Mesenchymal stem cell (in vitro differentiated cells and primary cell): ENCODE data around the gene EEFSEC.
A peak's percentile ranks its signal among the peaks of the same experiment; 100 is the strongest.

ENCODE experiments used
- DNase-seq: peaks from one replicate; pipeline ENCODE4 v3.0.0-alpha.2; 2013
- H2AFZ ChIP-seq: one replicate; pipeline ENCODE4 v1.6.1; 2013; ENCODE audit warnings: low read depth, mild to moderate bottlenecking, control low read depth, inconsistent platforms, low read length, moderate library complexity
- H2AK5ac ChIP-seq: 2 replicates; pipeline ENCODE4 v1.6.1; 2013; ENCODE audit warnings: low read length, moderate library complexity, mild to moderate bottlenecking, inconsistent platforms; ENCODE audit not compliant: severe bottlenecking
- H2BK120ac ChIP-seq: one replicate; pipeline ENCODE4 v1.6.1; 2013; ENCODE audit warnings: low read depth, mild to moderate bottlenecking, inconsistent platforms, low read length, moderate library complexity
- H2BK12ac ChIP-seq, 2 experiments: one replicate each; pipeline ENCODE4 v1.6.1; 2013; ENCODE audit warnings: inconsistent platforms in 2 of 2, low read length in 2 of 2, mild to moderate bottlenecking in 2 of 2, moderate library complexity in 2 of 2, control low read depth in 1 of 2
- H2BK15ac ChIP-seq: one replicate; pipeline ENCODE4 v1.6.1; 2013; ENCODE audit warnings: mild to moderate bottlenecking, low read depth, inconsistent platforms; ENCODE audit not compliant: poor library complexity, severe bottlenecking
- H2BK5ac ChIP-seq: 2 replicates; pipeline ENCODE4 v1.6.1; 2013; ENCODE audit warnings: low read depth, mild to moderate bottlenecking, low read length, control low read depth, inconsistent platforms; ENCODE audit not compliant: poor library complexity, severe bottlenecking
- H3K14ac ChIP-seq, 2 experiments: one replicate each; pipeline ENCODE4 v1.6.1; 2013; ENCODE audit warnings: inconsistent platforms in 2 of 2, low read length in 2 of 2, control low read depth in 1 of 2, mild to moderate bottlenecking in 1 of 2, moderate library complexity in 1 of 2
- H3K18ac ChIP-seq, 2 experiments: one replicate each; pipeline ENCODE4 v1.6.1; 2013; ENCODE audit warnings: inconsistent platforms in 2 of 2, low read length in 2 of 2, control low read depth in 1 of 2, low read depth in 1 of 2, mild to moderate bottlenecking in 1 of 2
- H3K23ac ChIP-seq, 2 experiments: one replicate each; pipeline ENCODE4 v1.6.1; 2013; ENCODE audit warnings: inconsistent platforms in 2 of 2, low read length in 2 of 2, mild to moderate bottlenecking in 2 of 2, moderate library complexity in 2 of 2, control low read depth in 1 of 2
- H3K27ac ChIP-seq: 2 replicates; pipeline ENCODE4 v1.5.1; 2013; ENCODE audit warnings: mild to moderate bottlenecking, moderate library complexity, low read length, control low read depth, inconsistent platforms; ENCODE audit not compliant: poor library complexity, severe bottlenecking
- H3K27me3 ChIP-seq, 2 experiments: 2 replicates each; pipeline versions ENCODE4 v1.6.1 to v1.7.0; 2013; ENCODE audit warnings: low read length in 2 of 2, mild to moderate bottlenecking in 2 of 2, moderate library complexity in 2 of 2, control low read depth in 1 of 2, inconsistent platforms in 1 of 2; ENCODE audit not compliant: control insufficient read depth in 1 of 2, insufficient read depth in 1 of 2
- H3K36me3 ChIP-seq, 2 experiments: 2 replicates each; pipeline versions ENCODE4 v1.6.1 to v1.7.0; 2013; ENCODE audit warnings: low read length in 2 of 2, control low read depth in 1 of 2, inconsistent platforms in 1 of 2, low read depth in 1 of 2, mild to moderate bottlenecking in 1 of 2; ENCODE audit not compliant: insufficient read depth in 2 of 2, control insufficient read depth in 1 of 2
- H3K4ac ChIP-seq, 2 experiments: one replicate each; pipeline ENCODE4 v1.6.1; 2013; ENCODE audit warnings: inconsistent platforms in 2 of 2, low read length in 2 of 2, mild to moderate bottlenecking in 2 of 2, moderate library complexity in 2 of 2, control low read depth in 1 of 2, low read depth in 1 of 2
- H3K4me1 ChIP-seq: 2 replicates; pipeline ENCODE4 v1.6.1; 2013; ENCODE audit warnings: low read depth, low read length, control low read depth; ENCODE audit not compliant: control insufficient read depth, insufficient read depth
- H3K4me2 ChIP-seq: 2 replicates; pipeline ENCODE4 v1.6.1; 2013; ENCODE audit warnings: low read length, mild to moderate bottlenecking, inconsistent platforms; ENCODE audit not compliant: poor library complexity, severe bottlenecking
- H3K4me3 ChIP-seq, 2 experiments: 2 replicates each; pipeline versions ENCODE4 v1.5.1 to v1.7.0; 2013; ENCODE audit warnings: low read length in 2 of 2, mild to moderate bottlenecking in 2 of 2, control low read depth in 1 of 2, low read depth in 1 of 2; ENCODE audit not compliant: insufficient read depth in 1 of 2
- H3K79me1 ChIP-seq: replicated peaks from 2 replicates; pipeline ENCODE4 v1.6.1; 2013; ENCODE audit warnings: mild to moderate bottlenecking, control low read depth, low read length, inconsistent platforms; ENCODE audit not compliant: poor library complexity, severe bottlenecking
- H3K9ac ChIP-seq: 2 replicates; pipeline ENCODE4 v1.7.0; 2013; ENCODE audit warnings: mild to moderate bottlenecking, low read length, moderate library complexity
- H3K9me3 ChIP-seq: 2 replicates; pipeline ENCODE4 v1.7.0; 2013; ENCODE audit warnings: mild to moderate bottlenecking, low read length; ENCODE audit not compliant: control insufficient read depth
- H4K8ac ChIP-seq: one replicate; pipeline ENCODE4 v1.6.1; 2013; ENCODE audit warnings: inconsistent platforms, mild to moderate bottlenecking, low read length, moderate library complexity
- H4K91ac ChIP-seq: one replicate; pipeline ENCODE4 v1.6.1; 2013; ENCODE audit warnings: mild to moderate bottlenecking, low read length, inconsistent platforms
- WGBS: methylation state at CpG from one replicate; pipeline ENCODE4 v1.1.7; 2013; ENCODE audit warnings: mixed read lengths; 5-methylcytosine and 5-hydroxymethylcytosine counted together

EEFSEC gene

DNA sequence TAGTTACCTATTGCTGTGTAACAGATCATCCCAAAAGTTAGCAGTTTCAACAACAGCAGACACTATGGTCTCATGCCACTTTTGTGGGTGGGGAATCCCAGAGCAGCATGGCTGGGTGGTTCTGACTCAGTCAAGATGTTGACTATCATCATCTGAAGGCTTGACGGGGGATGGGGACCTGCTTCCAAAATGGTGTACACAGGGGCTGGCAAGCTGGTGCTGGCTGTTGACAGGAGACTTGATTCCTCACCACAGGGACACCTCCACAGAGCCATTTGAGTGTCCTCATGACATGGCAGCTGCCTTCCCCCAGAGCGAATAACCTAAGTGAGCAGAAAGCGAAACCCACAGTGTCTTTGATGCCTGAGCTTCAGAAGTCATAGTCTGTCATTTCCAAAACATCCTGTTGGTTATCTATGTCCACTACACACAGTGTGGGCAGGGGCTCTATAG, 294.3 kb downstream of the EEFSEC start:
- no peak overlapping the region for H3K4me2 ChIP-seq
- no peak overlapping the region for H3K9ac ChIP-seq
- no peaks in the 10 kb centered on the region for H3K36me3 ChIP-seq
- H4K8ac ChIP-seq = no peak overlapping the region
- no peak overlapping the region for H2BK12ac ChIP-seq
- H3K79me1 ChIP-seq = no peaks in the 10 kb centered on the region
- H3K9me3 ChIP-seq = no peaks in the 10 kb centered on the region
- no peak overlapping the region for H2BK120ac ChIP-seq
- H3K27ac ChIP-seq = no peak overlapping the region
- no peak for DNase-seq
- 97% methylated on average over 3 of the region's 3 CpGs for WGBS
- no peak overlapping the region for H3K14ac ChIP-seq
- H2BK5ac ChIP-seq = no peak overlapping the region
- no peak overlapping the region for H3K23ac ChIP-seq
- H2BK15ac ChIP-seq = no peak overlapping the region
- no peaks in the 10 kb centered on the region for H3K4me1 ChIP-seq
- H4K91ac ChIP-seq = no peak overlapping the region
- H3K18ac ChIP-seq = no peak overlapping the region
- H3K27me3 ChIP-seq = peaks cover 72 to 74% of the 10 kb centered on the region in 2 experiments
- no peak overlapping the region for H3K4ac ChIP-seq
- no peak overlapping the region for H2AK5ac ChIP-seq
- no peak overlapping the region for H3K4me3 ChIP-seq
- no peak overlapping the region for H2AFZ ChIP-seq

DNA sequence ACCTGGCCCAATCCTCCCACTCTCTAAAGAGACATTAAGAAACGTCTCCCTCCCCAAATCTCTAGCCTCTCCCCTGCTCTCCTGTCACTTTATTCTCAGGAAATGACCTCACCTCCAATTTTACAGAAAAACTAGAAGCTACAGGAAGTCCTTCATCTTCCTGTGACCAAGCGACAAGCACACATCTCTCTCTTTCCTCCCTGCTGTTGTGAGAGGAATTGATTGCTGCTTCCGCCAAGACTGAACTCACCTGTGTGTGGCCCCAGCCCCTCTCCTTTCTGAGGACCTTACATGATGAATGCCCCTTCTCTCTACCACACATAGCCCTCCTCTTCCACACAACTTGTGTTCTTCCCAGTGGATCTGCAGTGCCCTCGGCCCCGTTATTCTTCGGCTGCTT, 295.2 kb downstream of the EEFSEC start:
- Histone ChIP-seq H3K4me1 (no peaks in the 10 kb centered on the region), H3K18ac (no peak overlapping the region), H2AK5ac (no peak overlapping the region), H3K4me3 (no peak overlapping the region), H2AFZ (no peak overlapping the region), H3K4ac (no peak overlapping the region), H3K4me2 (no peak overlapping the region), H3K9me3 (no peaks in the 10 kb centered on the region), H3K27me3 (peaks cover 68 to 74% of the 10 kb centered on the region in 2 experiments), H4K8ac (no peak overlapping the region), H3K79me1 (no peaks in the 10 kb centered on the region), H2BK15ac (no peak overlapping the region), H4K91ac (no peak overlapping the region), H2BK120ac (no peak overlapping the region), H3K9ac (no peak overlapping the region), H3K36me3 (no peaks in the 10 kb centered on the region), H3K27ac (no peak overlapping the region), H2BK5ac (no peak overlapping the region), H3K23ac (no peak overlapping the region), H3K14ac (no peak overlapping the region), H2BK12ac (no peak overlapping the region)
- no peak for DNase-seq
- WGBS = 65% methylated on average over 6 of the region's 6 CpGs

DNA sequence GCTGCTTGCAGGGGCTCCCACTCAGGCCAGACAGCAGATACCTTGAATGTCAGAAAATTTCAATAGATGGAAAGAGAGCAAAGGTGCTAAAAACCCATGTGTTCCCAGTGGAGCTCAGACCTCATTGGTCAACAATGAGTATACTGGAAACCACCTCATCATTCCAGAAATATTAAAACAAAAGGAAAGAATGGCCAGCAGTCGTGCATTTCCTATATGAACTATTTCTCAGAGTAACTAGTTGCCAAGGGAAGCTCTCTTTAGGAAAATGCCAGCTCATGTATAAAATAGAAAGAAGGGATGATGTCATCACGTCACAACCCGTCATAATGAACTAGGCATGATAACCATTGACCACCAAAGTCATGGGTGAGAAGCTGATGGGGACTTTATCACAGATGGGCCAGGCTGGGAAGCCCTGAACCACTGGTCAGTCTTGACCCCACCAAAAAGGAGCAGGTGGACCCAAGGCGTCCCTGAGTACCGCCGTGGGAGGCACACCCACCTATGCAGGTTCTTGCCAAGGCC, 295.9 kb downstream of the EEFSEC start:
- H3K79me1 ChIP-seq = no peaks in the 10 kb centered on the region
- no peak overlapping the region for H3K4me2 ChIP-seq
- no peak overlapping the region for H2BK5ac ChIP-seq
- H3K23ac ChIP-seq = no peak overlapping the region
- no peak for DNase-seq
- no peak overlapping the region for H3K4ac ChIP-seq
- H4K8ac ChIP-seq = no peak overlapping the region
- no peaks in the 10 kb centered on the region for H3K9me3 ChIP-seq
- H3K36me3 ChIP-seq = no peaks in the 10 kb centered on the region
- no peak overlapping the region for H4K91ac ChIP-seq
- peaks cover 67 to 71% of the 10 kb centered on the region in 2 experiments for H3K27me3 ChIP-seq
- H3K18ac ChIP-seq = no peak overlapping the region
- H3K14ac ChIP-seq = no peak overlapping the region
- H3K4me3 ChIP-seq = no peak overlapping the region
- no peak overlapping the region for H2AFZ ChIP-seq
- no peaks in the 10 kb centered on the region for H3K4me1 ChIP-seq
- H3K9ac ChIP-seq = no peak overlapping the region
- WGBS = 91% methylated on average over 5 of the region's 6 CpGs
- H2BK15ac ChIP-seq = no peak overlapping the region
- no peak overlapping the region for H2BK120ac ChIP-seq
- H2BK12ac ChIP-seq = no peak overlapping the region
- H2AK5ac ChIP-seq = no peak overlapping the region
- H3K27ac ChIP-seq = no peak overlapping the region

- no peak overlapping the region for H4K8ac ChIP-seq
- H2BK5ac ChIP-seq = no peak overlapping the region
- H3K36me3 ChIP-seq = no peaks in the 10 kb centered on the region
- H3K4ac ChIP-seq = no peak overlapping the region
- H3K27me3 ChIP-seq = peaks cover 84 to 90% of the 10 kb centered on the region in 2 experiments
- no peak overlapping the region for H2BK15ac ChIP-seq
- DNase-seq = no peak
- H2BK120ac ChIP-seq = no peak overlapping the region
- no peaks in the 10 kb centered on the region for H3K9me3 ChIP-seq
- no peaks in the 10 kb centered on the region for H3K4me1 ChIP-seq
- no peak overlapping the region for H3K9ac ChIP-seq
- no peak overlapping the region for H3K4me3 ChIP-seq
- H2AFZ ChIP-seq = no peak overlapping the region
- H2AK5ac ChIP-seq = no peak overlapping the region
- H3K4me2 ChIP-seq = no peak overlapping the region
- H2BK12ac ChIP-seq = no peak overlapping the region
- no peaks in the 10 kb centered on the region for H3K79me1 ChIP-seq
- H3K14ac ChIP-seq = peak overlapping the region in 1 of 2 experiments; percentile 29
- WGBS = 84% methylated on average over 9 of the region's 9 CpGs
- H4K91ac ChIP-seq = no peak overlapping the region
- H3K27ac ChIP-seq = no peak overlapping the region
- no peak overlapping the region for H3K18ac ChIP-seq
- no peak overlapping the region for H3K23ac ChIP-seq
Measured at GRCh38 chr3:128452120-128452519, 298.8 kb downstream of the EEFSEC start.
